MCF 10A (cell line): Measurements from ENCODE around the gene HPCAL4. TPM values are rescaled to one million over a fixed set of nuclear protein-coding genes. Genes with fewer than 3 reads are reported as not detected.

Source experiments
- BruUV-seq: library from RNA; stranded (reverse); fragments of 400-500 nt; replicated peaks from 2 replicates; lab custom pipeline; 2021; lab: Mats Ljungman, UMichigan
- CTCF ChIA-PET: fragments of 300-600 bp; sonication (Branson Sonifier 250); formaldehyde crosslinking; extraction: SDS; loops from one replicate; lab custom pipeline; 2021; ENCODE audit warnings: antibody characterized with exemption, inconsistent platforms; lab: Yijun Ruan, JAX
- POLR2A ChIA-PET: fragments of 300-600, 350-650 bp; sonication (Branson Sonifier 250); formaldehyde crosslinking; extraction: SDS; loops from one replicate; lab custom pipeline; 2020; ENCODE audit warnings: antibody characterized with exemption, inconsistent platforms; lab: Yijun Ruan, JAX
- DNase-seq: peaks from one replicate; pipeline ENCODE4 v3.0.0-alpha.2; 2018; ENCODE audit not compliant: unreplicated experiment
- H3K27ac Mint-ChIP-seq: one replicate; pipeline ENCODE4 v1.8.0; 2022; ENCODE audit warnings: mild to moderate bottlenecking, low read depth, mixed read lengths; ENCODE audit not compliant: unreplicated experiment
- H3K27me3 Mint-ChIP-seq: one replicate; pipeline ENCODE4 v1.8.0; 2022; ENCODE audit warnings: mixed read lengths; ENCODE audit not compliant: insufficient read depth, unreplicated experiment
- H3K36me3 Mint-ChIP-seq: one replicate; pipeline ENCODE4 v1.8.0; 2022; ENCODE audit warnings: mild to moderate bottlenecking, moderate library complexity, mixed read lengths; ENCODE audit not compliant: insufficient read depth, unreplicated experiment
- H3K4me1 Mint-ChIP-seq: one replicate; pipeline ENCODE4 v1.8.0; 2022; ENCODE audit warnings: mixed read lengths; ENCODE audit not compliant: insufficient read depth, unreplicated experiment
- H3K4me3 Mint-ChIP-seq: one replicate; pipeline ENCODE4 v1.8.0; 2022; ENCODE audit warnings: mild to moderate bottlenecking, moderate library complexity, mixed read lengths; ENCODE audit not compliant: unreplicated experiment
- H3K9me3 Mint-ChIP-seq: one replicate; pipeline ENCODE4 v1.8.0; 2022; ENCODE audit warnings: mixed read lengths; ENCODE audit not compliant: unreplicated experiment
- intact Hi-C: fragments of 100-400 bp; cut with micrococcal nuclease; formaldehyde crosslinking; loops from 2 replicates; pipeline ENCODE4 v1.14.1; 2022
- total RNA-seq: library from RNA; stranded (reverse); gene quantifications from 2 replicates; pipeline ENCODE4 v1.2.3, GENCODE V29; 2022
- TF ChIP-seq, protein P1 (sequence below): fragments of 200-600 bp; IDR thresholded peaks from one replicate; pipeline ENCODE4 v1.8.0; 2022; ENCODE audit warnings: antibody characterized with exemption, mild to moderate bottlenecking; ENCODE audit not compliant: unreplicated experiment

HPCAL4 gene
- total RNA-seq, 1 experiment from 2014 or later, result not detected

DNA sequence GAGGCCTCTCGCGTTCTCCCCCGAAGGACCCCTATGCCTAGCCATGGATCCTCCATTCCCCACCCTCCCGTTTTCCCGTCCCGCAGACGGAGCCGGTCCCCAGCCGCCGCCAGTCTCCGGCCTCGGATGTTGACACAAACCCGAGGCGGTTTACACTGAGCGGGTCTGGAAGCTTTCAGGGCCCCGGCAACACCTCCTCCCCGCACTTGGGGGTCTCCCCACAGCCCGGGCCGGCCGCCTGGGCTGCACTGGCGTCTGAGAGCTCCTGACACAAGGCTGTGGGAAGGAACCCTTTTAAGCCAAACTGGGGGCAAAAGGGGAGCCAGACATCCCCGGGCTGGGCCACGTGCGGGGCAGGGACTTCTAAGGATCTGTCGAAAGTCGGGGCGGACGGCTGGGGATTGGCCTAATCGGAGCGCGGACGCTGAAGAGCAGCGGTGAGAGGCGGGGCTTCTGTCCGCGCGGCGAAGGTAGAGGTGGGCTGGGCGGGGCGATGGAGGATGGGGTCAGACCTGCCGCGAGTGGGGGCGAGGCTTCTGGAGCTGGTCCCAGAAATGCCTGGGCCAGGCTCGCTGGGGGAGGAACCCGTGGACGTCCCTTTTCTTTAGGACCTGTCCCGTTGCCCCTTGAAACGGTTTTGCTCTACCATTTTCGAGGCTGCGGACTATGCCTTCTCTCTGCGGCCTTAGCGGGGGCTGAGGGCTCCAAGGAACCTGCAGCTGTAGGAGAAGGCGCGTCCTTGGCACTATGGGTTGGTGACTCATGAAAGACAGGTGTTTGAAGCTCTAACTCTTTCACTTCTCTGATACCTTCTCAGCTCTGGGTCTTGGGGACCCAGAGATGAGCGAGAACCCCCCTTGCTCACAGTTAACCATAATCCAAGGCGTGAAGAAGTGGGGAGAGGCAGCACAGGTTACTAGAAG lies 1.2 kb upstream of the HPCAL4 start:
- no peaks in the 10 kb centered on the region for H3K36me3 Mint-ChIP-seq
- no TSS peak for BruUV-seq
- H3K9me3 Mint-ChIP-seq, result no peaks in the 10 kb centered on the region
- H3K4me1 Mint-ChIP-seq, result no peaks in the 10 kb centered on the region
- DNase-seq, result no peak
- ChIA-PET CTCF (interaction anchor here (0.9 kb wide), 1 partner anchor 39 kb away, joined by 3 read pairs; no protein-coding TSS in a partner anchor), POLR2A (no interaction called here)
- peaks cover 28% of the 10 kb centered on the region for H3K27me3 Mint-ChIP-seq
- H3K4me3 Mint-ChIP-seq, result no peak overlapping the region
- intact Hi-C loops, result no loop called here
- TF ChIP-seq, protein P1, sequence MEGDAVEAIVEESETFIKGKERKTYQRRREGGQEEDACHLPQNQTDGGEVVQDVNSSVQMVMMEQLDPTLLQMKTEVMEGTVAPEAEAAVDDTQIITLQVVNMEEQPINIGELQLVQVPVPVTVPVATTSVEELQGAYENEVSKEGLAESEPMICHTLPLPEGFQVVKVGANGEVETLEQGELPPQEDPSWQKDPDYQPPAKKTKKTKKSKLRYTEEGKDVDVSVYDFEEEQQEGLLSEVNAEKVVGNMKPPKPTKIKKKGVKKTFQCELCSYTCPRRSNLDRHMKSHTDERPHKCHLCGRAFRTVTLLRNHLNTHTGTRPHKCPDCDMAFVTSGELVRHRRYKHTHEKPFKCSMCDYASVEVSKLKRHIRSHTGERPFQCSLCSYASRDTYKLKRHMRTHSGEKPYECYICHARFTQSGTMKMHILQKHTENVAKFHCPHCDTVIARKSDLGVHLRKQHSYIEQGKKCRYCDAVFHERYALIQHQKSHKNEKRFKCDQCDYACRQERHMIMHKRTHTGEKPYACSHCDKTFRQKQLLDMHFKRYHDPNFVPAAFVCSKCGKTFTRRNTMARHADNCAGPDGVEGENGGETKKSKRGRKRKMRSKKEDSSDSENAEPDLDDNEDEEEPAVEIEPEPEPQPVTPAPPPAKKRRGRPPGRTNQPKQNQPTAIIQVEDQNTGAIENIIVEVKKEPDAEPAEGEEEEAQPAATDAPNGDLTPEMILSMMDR, result no peak
- no peak overlapping the region for H3K27ac Mint-ChIP-seq

DNA sequence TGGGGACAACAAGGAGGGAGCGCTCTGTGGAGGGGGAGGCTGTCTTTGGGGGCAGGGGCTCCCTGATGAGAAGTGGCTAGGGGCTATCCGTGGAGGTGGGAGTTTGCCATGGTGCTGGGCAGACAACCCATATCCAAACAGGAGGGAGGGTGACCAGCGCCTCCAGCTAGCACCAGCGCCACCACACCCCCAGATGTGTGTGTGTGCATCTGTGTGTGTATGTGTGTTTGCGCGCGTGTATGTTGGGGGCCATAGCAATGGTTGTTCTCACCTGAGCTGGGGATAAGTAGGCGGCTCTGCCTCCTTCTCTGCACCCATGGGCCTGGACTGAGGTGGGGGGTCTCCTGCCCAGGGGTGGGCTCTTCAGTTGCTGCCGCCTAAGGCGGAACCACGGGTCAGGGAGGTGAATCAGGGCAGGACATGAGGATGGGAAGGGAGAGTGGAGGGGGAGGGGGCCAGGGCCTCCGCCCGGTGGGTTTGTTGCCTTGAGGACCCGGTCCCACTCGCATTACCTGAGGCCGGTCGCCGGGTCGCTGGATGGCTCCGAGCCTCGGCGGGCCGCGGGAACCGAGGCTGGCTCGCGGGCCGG lies 345 bp downstream of the HPCAL4 start:
- intact Hi-C loops, result no loop called here
- POLR2A ChIA-PET, result interaction anchor here (1.3 kb wide), 1 partner anchor 10 kb away, joined by 4 read pairs; no protein-coding TSS in a partner anchor
- peak overlapping the region; percentile 53 for H3K4me3 Mint-ChIP-seq

DNA sequence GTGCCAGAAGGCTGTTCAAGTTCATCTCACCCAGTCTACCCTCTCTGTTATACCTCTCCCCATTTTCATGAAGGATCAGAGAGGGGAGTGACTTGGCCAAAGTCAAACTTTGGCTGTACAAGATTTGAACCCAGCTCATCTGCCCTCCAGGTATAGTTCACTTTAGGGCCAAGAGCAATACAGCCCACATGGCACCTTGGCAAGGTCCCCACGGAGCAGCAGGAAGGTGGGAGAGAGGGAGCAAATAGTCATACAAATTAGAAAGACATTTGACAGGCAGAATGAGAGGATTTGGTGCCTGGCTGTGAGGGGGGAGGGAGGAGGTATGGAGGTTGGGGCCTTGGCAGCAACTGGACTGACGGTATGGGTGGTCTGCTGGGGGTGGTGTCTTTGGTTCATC lies 1.0 kb downstream of the HPCAL4 start:
- peaks cover 8% of the 10 kb centered on the region for H3K27me3 Mint-ChIP-seq
- peak overlapping the region; percentile 53 for H3K4me3 Mint-ChIP-seq
- TF ChIP-seq, protein P1, result no peak
- CTCF ChIA-PET, result interaction anchor here (0.5 kb wide), 1 partner anchor 272 kb away, joined by 4 read pairs; no protein-coding TSS in a partner anchor
- H3K4me1 Mint-ChIP-seq, result no peaks in the 10 kb centered on the region
- DNase-seq, result no peak
- H3K27ac Mint-ChIP-seq, result no peak overlapping the region
- POLR2A ChIA-PET, result interaction anchor here (1.3 kb wide), 1 partner anchor 9 kb away, joined by 4 read pairs; no protein-coding TSS in a partner anchor
- intact Hi-C loops, result no loop called here
- no TSS peak for BruUV-seq
- no peaks in the 10 kb centered on the region for H3K9me3 Mint-ChIP-seq
- no peaks in the 10 kb centered on the region for H3K36me3 Mint-ChIP-seq

More for the DNA sequence above, 345 bp downstream of the HPCAL4 start:
- H3K9me3 Mint-ChIP-seq, result no peaks in the 10 kb centered on the region
- no peaks in the 10 kb centered on the region for H3K36me3 Mint-ChIP-seq
- BruUV-seq, result no TSS peak
- no peaks in the 10 kb centered on the region for H3K4me1 Mint-ChIP-seq
- no peak for DNase-seq
- H3K27ac Mint-ChIP-seq, result no peak overlapping the region
- H3K27me3 Mint-ChIP-seq, result peaks cover 13% of the 10 kb centered on the region
- CTCF ChIA-PET, result interaction anchor here (0.5 to 0.7 kb wide), 2 partner anchors 16 to 272 kb away, joined by 3 to 4 read pairs; no protein-coding TSS in a partner anchor
- TF ChIP-seq, protein P1, result no peak

DNA sequence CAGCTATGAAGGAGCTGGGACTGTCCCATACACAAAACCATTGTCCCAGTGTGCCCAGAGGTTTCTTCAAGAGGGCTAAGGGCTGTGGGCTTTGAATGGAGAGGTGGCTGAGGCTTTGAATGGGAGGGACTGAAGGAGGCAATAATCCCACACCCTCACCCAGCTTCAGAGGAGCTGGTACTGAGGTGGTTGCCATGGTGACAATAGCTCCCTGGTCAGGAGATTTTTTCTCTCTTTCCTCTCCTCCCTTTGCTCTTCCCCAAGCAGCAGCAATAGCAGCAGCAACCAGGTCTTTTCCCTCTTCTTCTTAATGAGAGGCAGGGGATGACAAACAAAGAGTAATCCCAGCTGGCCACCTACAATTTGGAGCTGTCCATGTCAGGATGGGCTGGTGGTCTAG lies 1.6 kb downstream of the HPCAL4 start:
- BruUV-seq, result no TSS peak
- peaks cover 2% of the 10 kb centered on the region for H3K27me3 Mint-ChIP-seq
- H3K4me3 Mint-ChIP-seq, result no peak overlapping the region
- intact Hi-C loops, result no loop called here
- ChIA-PET POLR2A (interaction anchor here (1.3 kb wide), 1 partner anchor 9 kb away, joined by 4 read pairs; no protein-coding TSS in a partner anchor), CTCF (interaction anchor here (2.2 kb wide), 1 partner anchor 36 kb away, joined by 5 read pairs; no protein-coding TSS in a partner anchor)
- DNase-seq, result no peak
- TF ChIP-seq, protein P1, result no peak
- H3K36me3 Mint-ChIP-seq, result no peaks in the 10 kb centered on the region
- no peaks in the 10 kb centered on the region for H3K4me1 Mint-ChIP-seq
- H3K27ac Mint-ChIP-seq, result no peak overlapping the region
- H3K9me3 Mint-ChIP-seq, result no peaks in the 10 kb centered on the region
